Uterus (tissue), 2 donors: ENCODE measurements around the gene CYSTM1.

Experiments used
- POLR2A ChIP-seq, 2 donors: fragments of 450-650 bp; IDR thresholded peaks; one replicate each; pipeline ENCODE4 v1.6.1; 2016; ENCODE audit warnings: antibody characterized with exemption in 2 of 2, mild to moderate bottlenecking in 1 of 2, moderate library complexity in 1 of 2
- TF ChIP-seq, protein P1 (sequence below), 4 experiments: fragments of 200-600 bp in 2 of 4; fragments of 450-650 bp in 2 of 4; sonication (generic) in 2 of 4; IDR thresholded peaks; one replicate each; pipeline ENCODE4 v1.5.1; 2016 to 2019; ENCODE audit warnings: antibody characterized with exemption in 4 of 4, mild to moderate bottlenecking in 2 of 4, moderate library complexity in 1 of 4

DNA sequence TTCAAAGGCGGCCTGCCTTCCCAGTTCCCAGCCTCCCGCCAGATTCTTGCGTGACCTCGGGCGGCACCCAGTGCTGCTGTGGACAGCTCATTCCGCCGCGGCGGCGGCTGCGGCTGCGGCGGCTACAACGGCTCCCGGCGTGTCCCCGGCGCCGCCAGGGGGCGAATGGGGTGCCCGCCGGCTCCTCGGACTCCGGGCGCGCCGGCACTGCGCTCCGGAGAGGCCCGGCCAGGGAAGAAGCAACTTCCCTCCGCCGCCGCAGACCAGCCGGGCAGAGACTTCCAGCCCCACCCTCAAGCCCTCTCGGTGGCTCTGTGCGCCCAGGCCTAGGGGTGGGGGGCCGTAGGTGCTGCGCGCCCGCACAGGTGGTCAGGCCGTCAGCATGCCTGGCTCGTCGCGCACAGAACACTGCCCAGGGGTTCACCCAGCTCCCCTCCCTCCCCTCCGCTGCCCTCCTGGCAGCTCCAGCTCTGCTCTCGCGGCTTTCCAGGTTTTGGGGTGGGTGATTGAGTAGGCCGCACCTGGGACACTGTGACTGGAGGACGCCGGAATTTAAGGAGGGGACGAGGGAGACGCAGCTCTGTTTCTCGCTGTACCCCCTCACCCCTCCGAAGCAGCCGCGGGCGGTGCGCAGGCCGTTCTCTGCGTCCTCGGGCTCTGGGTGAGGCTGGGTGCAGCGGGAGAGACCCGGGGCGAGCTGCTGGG, 29.0 kb upstream of the CYSTM1 start:
- TF ChIP-seq, protein P1, sequence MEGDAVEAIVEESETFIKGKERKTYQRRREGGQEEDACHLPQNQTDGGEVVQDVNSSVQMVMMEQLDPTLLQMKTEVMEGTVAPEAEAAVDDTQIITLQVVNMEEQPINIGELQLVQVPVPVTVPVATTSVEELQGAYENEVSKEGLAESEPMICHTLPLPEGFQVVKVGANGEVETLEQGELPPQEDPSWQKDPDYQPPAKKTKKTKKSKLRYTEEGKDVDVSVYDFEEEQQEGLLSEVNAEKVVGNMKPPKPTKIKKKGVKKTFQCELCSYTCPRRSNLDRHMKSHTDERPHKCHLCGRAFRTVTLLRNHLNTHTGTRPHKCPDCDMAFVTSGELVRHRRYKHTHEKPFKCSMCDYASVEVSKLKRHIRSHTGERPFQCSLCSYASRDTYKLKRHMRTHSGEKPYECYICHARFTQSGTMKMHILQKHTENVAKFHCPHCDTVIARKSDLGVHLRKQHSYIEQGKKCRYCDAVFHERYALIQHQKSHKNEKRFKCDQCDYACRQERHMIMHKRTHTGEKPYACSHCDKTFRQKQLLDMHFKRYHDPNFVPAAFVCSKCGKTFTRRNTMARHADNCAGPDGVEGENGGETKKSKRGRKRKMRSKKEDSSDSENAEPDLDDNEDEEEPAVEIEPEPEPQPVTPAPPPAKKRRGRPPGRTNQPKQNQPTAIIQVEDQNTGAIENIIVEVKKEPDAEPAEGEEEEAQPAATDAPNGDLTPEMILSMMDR (IDR thresholded peaks at IDR 0.05): peak; percentile 38 to 88 (median 85)
- TF ChIP-seq POLR2A (IDR thresholded peaks at IDR 0.05): peak in 1 of 2 donors; percentile 20
